ENCODE measurements around the gene RTN1.

RTN1 gene

DNA sequence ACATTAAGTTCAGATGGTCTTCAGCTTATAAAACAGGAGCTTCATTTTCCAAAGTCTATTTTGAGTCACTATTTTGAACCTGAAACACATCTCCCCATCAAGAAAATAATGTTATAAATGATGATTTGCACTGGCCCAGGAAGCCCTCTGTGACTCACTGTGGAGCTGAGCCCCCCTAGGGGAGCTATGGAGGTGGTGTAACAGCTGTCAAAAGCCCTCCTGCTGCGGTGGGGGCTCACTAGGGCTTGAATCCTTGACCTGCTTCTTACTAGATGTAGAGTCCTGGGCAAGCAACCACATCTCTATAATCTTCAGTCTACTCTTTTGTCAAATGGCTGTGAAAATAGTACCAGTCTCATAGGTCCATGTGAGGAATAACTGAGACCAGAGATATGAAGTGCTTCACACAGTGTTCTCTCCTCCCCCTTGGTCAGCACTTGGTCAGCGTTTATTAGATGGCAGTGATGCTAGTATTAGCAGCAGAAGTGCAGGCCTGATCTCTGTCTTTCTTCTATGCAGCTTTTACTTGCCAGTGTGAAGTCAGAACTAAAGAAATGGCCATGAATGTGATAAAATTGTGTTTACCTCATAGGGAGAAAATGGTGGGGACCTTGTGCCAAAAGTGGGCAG is 83.4 kb downstream of the RTN1 start:
- DNase-seq, result no peak

DNA sequence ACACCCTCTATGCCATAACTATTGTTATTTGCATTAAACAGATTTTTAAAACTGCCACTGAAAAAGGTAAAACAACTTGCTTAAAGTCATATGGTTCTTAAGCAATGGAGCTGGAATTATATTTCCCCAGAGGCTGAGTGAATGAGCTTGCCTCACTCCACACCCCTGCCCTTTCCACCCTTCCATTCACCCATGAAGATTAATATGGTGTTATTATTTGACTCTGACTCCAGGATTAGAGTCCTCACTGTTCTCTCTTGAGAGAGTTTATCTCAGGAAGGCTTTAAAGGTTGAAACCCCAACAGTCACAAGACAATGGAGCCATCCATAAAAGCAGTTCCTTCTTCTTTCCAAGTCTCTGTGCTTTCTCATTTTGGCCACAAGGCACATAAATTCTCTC is 84.9 kb downstream of the RTN1 start:
- no peak for DNase-seq

GRCh38 chr14:59782760-59783159 is 87.8 kb downstream of the RTN1 start:
- DNase-seq, result no peak

GRCh38 chr14:59777006-59777579 is 93.5 kb downstream of the RTN1 start:
- DNase-seq, result no peak

DNA sequence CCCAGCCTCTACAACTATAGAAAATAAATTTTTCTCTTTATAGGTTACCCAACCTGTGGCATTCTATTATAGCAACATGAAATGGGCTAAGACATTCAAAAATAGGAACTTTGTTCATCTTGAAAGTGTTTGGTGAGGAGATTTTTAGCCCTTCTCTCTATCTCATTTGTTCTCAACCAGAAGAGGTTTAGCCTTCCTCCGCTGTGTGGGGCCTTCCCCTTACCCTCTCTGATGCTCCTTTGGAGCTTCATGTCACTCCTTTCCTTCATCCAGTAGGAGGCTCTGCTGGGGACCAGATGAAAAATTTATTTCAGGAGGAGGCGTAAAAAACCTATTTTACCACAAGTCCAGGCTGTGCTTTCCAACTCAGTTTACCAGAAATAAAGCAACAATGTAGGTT is 94.1 kb downstream of the RTN1 start:
- DNase-seq, result no peak

DNA sequence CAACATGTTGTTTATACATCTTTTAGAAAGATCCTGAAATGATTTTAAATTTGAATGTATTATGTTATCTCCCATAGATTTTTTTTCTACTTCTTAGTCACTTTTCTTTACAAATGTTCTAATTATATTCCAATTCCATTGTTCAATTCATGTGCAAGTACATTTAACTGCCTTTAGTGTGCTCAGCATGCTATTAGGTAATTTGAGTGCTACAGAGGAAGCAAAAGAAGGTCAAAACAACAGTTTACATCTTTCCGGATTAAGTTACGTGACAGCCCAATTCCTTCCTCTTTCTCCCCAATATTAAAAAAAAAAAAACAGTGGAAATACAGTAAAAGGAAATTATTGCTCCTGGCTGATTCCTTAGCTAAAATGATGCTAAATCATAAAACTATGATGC is 98.3 kb downstream of the RTN1 start:
- no peak for DNase-seq

GRCh38 chr14:59771577-59771976 is 99.0 kb downstream of the RTN1 start:
- no peak for DNase-seq

- no peak for DNase-seq
These were observed 101.0 kb downstream of the RTN1 start for GRCh38 chr14:59769586-59769985.

DNA sequence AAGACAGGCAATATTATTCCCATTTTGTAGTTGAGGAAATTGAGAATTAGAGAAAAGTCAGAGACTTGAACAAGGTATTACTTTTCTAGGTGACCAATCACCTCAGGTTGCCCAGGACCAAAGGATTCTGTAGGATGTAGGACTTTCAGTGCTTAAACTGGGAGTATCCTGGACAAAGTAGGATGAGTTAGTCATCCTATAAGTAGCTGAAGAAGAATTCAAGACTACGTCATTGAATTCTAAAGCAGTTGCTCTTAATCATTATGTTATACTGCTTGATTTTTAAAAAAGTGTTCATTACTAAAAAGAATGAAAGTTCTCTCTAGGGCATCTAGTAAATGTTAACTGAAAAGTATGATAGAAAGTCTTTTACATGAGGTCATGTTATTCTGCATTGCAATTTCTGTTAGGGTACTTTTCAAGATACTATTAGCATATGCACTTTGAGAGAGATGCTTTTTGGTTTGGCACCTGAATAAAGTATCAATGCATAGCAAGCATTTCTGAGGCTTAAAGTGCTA is 101.7 kb downstream of the RTN1 start:
- DNase-seq, result no peak

- DNase-seq, result no peak
These were observed 108.7 kb downstream of the RTN1 start for GRCh38 chr14:59761851-59762250.

DNA sequence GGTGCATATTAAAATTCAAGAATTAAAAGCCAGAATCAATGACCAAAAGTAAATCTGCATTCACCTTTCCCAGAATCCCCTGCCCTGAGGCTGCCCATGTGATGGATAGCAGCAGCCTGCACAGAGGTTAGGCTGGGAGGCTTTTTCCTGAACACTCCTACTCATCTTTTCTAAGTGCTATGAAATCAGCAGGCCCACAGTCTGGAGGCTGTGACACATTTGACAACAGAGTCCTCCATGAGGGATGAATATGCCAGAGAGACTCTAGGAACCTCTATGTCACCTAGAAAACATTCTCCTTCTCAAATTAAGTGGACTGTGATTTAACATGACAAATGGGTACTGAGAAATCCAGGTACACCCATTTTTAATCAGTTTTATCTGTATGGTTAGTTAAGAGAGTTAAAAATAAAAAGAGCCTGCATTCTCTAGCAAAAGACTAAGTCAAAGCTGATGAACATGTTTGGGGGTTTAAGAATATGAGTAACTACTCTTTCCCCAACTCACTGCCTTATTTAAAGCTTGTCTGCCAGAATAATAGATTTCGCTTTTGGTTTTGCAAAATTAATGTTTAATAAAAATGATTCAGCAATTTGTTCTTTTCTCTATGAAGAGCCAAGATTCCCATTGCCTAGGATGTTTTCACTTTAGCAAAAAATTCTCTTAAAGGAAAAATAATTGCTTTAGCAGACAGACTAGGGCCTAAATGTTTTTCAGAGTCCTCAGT is 115.0 kb downstream of the RTN1 start:
- DNase-seq, result no peak

DNA sequence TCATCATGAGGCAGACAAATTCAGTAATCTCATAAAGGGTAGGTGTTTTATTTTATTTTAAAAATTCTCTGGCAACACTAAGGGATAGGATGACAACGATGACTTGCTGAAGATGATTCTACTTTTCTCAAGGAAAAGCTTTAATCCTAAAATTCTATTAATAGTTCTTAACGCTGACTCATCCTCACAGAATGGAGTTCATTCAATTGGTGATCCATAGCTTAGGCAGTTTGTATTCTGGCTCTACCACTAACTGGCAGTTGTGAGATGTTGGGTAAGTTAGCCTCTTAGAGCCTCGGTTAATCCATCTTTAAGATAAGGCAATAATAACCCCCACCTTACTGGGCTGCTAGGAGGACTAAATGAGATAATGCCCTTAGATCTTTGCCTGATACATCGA is 116.3 kb downstream of the RTN1 start:
- DNase-seq, result no peak

- DNase-seq, result no peak
These were observed 117.1 kb downstream of the RTN1 start for GRCh38 chr14:59753512-59753911.

DNA sequence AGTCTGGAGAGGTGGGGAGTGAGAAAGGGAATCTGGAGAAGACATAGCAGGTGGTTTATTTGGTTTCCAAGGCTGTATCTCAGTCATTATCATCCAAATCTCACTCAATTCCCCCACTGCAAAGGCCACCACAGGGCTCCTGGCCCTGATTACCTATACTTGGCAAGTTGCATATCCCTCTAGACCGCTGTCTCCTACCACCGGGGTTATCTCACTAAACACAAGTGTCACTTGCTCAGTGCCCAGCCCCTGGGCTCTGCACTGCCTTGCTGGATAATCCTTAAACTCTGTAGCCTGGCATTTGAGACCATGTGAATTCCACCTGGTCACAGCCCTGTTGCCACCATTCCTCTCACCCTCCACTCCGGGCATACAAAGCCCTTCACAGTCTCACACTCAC is 119.0 kb downstream of the RTN1 start:
- no peak for DNase-seq

DNA sequence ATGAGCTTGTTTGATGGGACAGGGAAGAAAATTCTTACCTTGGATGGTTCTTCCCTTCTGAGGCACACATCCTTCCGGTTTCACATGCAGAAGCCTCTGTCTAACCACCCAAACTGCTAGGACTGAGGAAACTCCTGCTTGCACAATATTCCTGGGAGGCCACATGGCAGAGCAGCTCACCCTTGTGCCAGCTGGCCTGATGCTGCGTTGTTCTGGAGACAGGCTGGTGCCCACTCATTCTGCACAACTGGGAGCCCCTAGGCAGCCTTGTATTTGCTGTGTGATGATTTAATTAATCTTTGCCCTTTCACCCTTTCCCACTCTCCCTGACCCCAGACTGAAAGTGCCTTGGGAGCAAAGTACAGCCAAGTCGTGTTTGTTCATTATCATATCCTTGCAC is 130.8 kb downstream of the RTN1 start:
- DNase-seq, result no peak

GRCh38 chr14:59728304-59728703 is 142.3 kb downstream of the RTN1 start:
- DNase-seq, result no peak

DNA sequence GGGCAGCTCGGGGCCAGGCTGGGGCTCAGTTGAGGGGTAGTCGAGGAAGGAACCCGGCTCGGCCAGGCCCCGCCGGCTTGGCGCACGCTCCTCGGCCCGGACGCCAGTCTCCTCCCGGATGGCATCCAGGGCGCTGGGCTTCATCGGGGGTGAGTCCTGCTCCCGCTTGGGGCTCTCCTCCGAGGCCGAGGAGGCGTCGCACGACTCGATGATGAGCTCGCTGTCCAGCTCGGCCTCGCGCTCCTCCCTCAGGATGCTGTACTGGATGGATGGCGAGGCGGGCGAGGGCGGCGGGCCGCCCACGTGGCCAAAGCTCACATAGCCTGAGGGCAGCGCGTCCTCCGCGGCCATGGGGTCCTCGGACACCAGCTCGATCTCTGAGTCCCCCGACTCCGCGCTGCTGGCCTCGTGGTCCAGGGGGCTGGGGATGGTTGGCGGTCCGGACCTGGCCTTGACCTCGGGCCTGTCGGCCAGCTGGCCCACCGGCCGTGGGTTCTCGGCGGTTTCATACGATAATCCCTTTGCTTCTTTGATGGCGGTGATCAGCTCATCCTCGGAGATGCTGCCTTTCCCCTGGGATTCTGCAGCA is 143.4 kb downstream of the RTN1 start:
- DNase-seq, result no peak

- no peak for DNase-seq
These were observed 159.5 kb downstream of the RTN1 start for GRCh38 chr14:59711080-59711479.

GRCh38 chr14:59707778-59708561 is 162.6 kb downstream of the RTN1 start:
- DNase-seq, result no peak

- no peak for DNase-seq
These were observed 164.7 kb downstream of the RTN1 start for GRCh38 chr14:59705866-59706265.

DNA sequence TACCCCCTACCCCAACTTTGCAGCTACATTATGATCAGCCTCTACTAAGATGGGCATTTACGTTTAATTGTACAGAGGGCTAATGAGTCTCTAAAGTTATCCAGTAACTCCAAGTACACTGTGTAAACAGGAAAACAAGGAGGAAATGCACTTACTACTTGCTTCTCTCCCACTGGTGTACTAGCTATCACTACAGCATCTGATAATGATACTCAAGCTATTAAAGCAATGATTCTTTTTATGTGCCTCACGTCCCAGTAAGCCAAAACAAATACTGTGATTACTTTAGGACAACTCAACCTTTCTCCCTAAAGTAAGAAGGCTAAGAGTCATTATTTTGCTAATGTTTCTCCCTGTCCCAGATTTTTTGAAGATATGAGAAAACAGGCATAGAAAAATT is 165.3 kb downstream of the RTN1 start:
- DNase-seq, result no peak

DNA sequence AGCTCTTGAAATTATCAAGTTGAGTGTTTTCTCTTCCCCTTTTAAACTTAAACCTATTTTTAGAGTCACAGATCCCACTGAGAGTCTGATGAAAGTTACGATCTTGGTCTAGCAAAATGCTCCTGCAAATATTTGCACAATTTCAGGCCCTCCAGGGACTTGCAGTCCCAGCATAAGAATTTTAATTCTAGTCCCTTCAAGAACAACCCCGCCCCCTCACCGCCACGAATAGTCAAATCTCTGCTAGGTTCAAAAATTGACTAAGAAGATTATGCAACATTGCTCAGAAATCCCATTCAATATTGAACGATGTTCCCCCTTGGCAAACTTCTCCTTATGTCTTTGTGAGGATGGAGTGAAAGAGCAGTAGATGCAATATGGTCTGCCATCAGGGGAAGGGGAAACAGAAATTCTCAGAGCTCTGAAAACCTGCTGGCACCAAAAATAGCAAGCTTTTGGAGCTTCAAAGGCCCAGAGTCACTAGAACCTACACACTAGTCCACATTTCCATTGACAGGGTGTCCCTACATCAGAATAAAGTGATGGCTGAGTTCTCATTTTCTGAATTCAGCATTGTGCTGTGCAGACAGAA is 166.4 kb downstream of the RTN1 start:
- DNase-seq, result no peak

DNA sequence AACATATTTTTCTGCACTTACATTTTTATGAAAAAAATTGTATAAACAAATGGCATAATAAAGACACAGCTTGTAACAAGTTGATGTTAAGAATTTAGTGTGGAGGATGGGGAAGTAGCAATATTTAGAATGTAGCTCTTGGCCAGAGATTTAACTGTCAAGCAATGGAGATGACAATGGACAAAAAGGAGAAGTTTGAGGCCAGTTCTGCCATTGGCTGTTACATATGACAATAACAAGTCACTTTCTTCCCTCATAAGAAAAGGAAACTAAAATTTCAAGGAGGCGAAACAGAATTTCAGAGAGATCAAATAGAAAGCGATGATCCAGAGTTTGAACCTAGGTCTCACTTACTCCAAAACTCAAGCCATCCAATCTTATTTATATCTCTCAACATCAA is 171.1 kb downstream of the RTN1 start:
- DNase-seq, result no peak

All from activated CD4-positive, alpha-beta T cell treated with anti-CD3 and anti-CD28 coated beads, Interleukin-2, Interleukin-6, amounts not matched to agents 100 ng/mL and 50 ng/mL, durations not matched to agents 16 hours and 8 hours (primary cell).